K562 (cell line): ENCODE measurements around the gene CYB5R4. TPM values are rescaled to one million over a fixed set of nuclear protein-coding genes. Genes with fewer than 3 reads are reported as not detected.
"Not testable (repeated sequence)": the region's sequence is repeated elsewhere in the genome, so short reads cannot be mapped to it uniquely, and the experiment has no call there.

Experiments
- ATAC-seq: fragments of 200-7000 bp; cut with Tn5 transposase; 3 replicates; pipeline ENCODE4 v1.9.1; 2020; ENCODE audit warnings: moderate library complexity
- BruUV-seq: library from RNA; stranded (reverse); fragments of 400-500 nt; replicated peaks from 2 replicates; lab custom pipeline; 2021; lab: Mats Ljungman, UMichigan
- CTCF ChIA-PET: fragments of 300-600 bp; formaldehyde crosslinking; extraction: SDS; loops from one replicate; lab custom pipeline; 2021; ENCODE audit warnings: low intra/inter-chr PET ratio; lab: Yijun Ruan, JAX
- POLR2A ChIA-PET: fragments of 300-600, 350-650 bp; sonication (Branson Sonifier 250); formaldehyde crosslinking; extraction: SDS; loops from one replicate; lab custom pipeline; 2021; ENCODE audit warnings: antibody characterized with exemption, inconsistent platforms; lab: Yijun Ruan, JAX
- DNase-seq, 4 experiments: peaks; one replicate each; pipeline versions ENCODE4 v3.0.0 to v3.0.0-alpha.2; 2011 to 2018; ENCODE audit warnings: low spot score in 3 of 4, mixed read lengths in 3 of 4; ENCODE audit errors: extremely low read depth in 1 of 4
- FAIRE-seq: peaks from 2 replicates; lab custom pipeline; 2011; peaks lifted over from hg19 to GRCh38; lab: Jason Lieb, UNC
- H2AFZ ChIP-seq: 2 replicates; pipeline ENCODE4 v1.6.0; 2011; ENCODE audit warnings: low read depth, low read length, control low read depth, inconsistent platforms
- H3K27ac ChIP-seq: fragments of 200-600 bp; 3 replicates; pipeline ENCODE4 v1.8.0; 2011; ENCODE audit warnings: low read depth, mild to moderate bottlenecking, control low read depth, inconsistent platforms, low read length, moderate library complexity, mixed read lengths; ENCODE audit errors: extremely low read depth
- H3K27me3 ChIP-seq, 2 experiments: fragments of 300-600 bp in 1 of 2; 2 replicates in 1 of 2; 3 replicates in 1 of 2; pipeline versions ENCODE4 v1.6.0 to v1.8.0; 2011; ENCODE audit warnings: inconsistent platforms in 2 of 2, low read length in 2 of 2, mild to moderate bottlenecking in 1 of 2, mixed read lengths in 1 of 2, moderate library complexity in 1 of 2; ENCODE audit not compliant: control insufficient read depth in 2 of 2, insufficient read depth in 2 of 2
- H3K36me3 ChIP-seq: fragments of 300-600 bp; 3 replicates; pipeline ENCODE4 v1.8.0; 2011; ENCODE audit warnings: mild to moderate bottlenecking, low read length, inconsistent platforms; ENCODE audit not compliant: control insufficient read depth, insufficient read depth
- H3K4me1 ChIP-seq, 2 experiments: fragments of 200-600 bp in 1 of 2; replicated peaks in 1 of 2; 2 replicates in 1 of 2; 3 replicates in 1 of 2; pipeline versions ENCODE4 v1.5.1 to v1.8.0; 2011; ENCODE audit warnings: inconsistent platforms in 2 of 2, low read length in 2 of 2, mild to moderate bottlenecking in 1 of 2, mixed read lengths in 1 of 2, moderate library complexity in 1 of 2; ENCODE audit not compliant: control insufficient read depth in 2 of 2, insufficient read depth in 2 of 2
- H3K4me2 ChIP-seq: 2 replicates; pipeline ENCODE4 v1.6.1; 2011; ENCODE audit warnings: low read length, control low read depth, inconsistent platforms, mixed read lengths; ENCODE audit not compliant: insufficient read depth
- H3K4me3 ChIP-seq: fragments of 200-600 bp; sonication (generic), shearing (Covaris generic); 2 replicates; pipeline ENCODE4 v1.5.1; 2016; ENCODE audit warnings: control low read depth, inconsistent platforms
- H3K79me2 ChIP-seq: fragments of 200-600 bp; 3 replicates; pipeline ENCODE4 v1.8.0; 2011; ENCODE audit warnings: low read length, inconsistent platforms; ENCODE audit not compliant: control insufficient read depth, insufficient read depth
- H3K9ac ChIP-seq, 2 experiments: 2 replicates each; pipeline versions ENCODE4 v1.6.0 to v1.6.1; 2011; ENCODE audit warnings: low read depth in 2 of 2, low read length in 2 of 2, control low read depth in 1 of 2, inconsistent platforms in 1 of 2, mild to moderate bottlenecking in 1 of 2, mixed read lengths in 1 of 2; ENCODE audit not compliant: insufficient read depth in 1 of 2
- H3K9me1 ChIP-seq: one replicate; pipeline ENCODE4 v1.6.0; 2011; ENCODE audit warnings: inconsistent platforms, mild to moderate bottlenecking, low read length, moderate library complexity; ENCODE audit not compliant: control insufficient read depth, insufficient read depth
- H3K9me3 ChIP-seq: replicated peaks from 2 replicates; pipeline ENCODE4 v1.5.1; 2011; ENCODE audit warnings: low read depth, low read length, inconsistent platforms; ENCODE audit not compliant: control insufficient read depth, insufficient read depth
- H4K20me1 ChIP-seq: replicated peaks from 2 replicates; pipeline ENCODE4 v1.6.1; 2011; ENCODE audit warnings: low read length, inconsistent platforms, mixed read lengths; ENCODE audit not compliant: control insufficient read depth, insufficient read depth
- BCOR ChIP-seq: fragments of 450-650 bp; IDR thresholded peaks from 2 replicates; pipeline ENCODE4 v1.6.1; 2016
- EZH2 ChIP-seq: IDR thresholded peaks from 2 replicates; pipeline ENCODE4 v1.6.1; 2012; ENCODE audit warnings: low read depth, mild to moderate bottlenecking, inconsistent platforms, low read length, borderline replicate concordance
- HEY1 ChIP-seq: fragments of 250-450 bp; sonication (Bioruptor Pico); IDR thresholded peaks from 2 replicates; pipeline ENCODE4 v1.5.0; 2020; ENCODE audit warnings: mild to moderate bottlenecking, moderate library complexity, borderline replicate concordance
- PBX2 ChIP-seq, 2 experiments: IDR thresholded peaks in 1 of 2; conservative IDR thresholded peaks in 1 of 2; 2 replicates each; pipeline ENCODE4 v1.6.1; 2016; ENCODE audit warnings: low read depth in 2 of 2, mild to moderate bottlenecking in 1 of 2, missing compliant biosample characterization in 1 of 2, missing genetic modification characterization in 1 of 2, moderate library complexity in 1 of 2
- TRIM25 ChIP-seq: fragments of 450-650 bp; IDR thresholded peaks from 2 replicates; pipeline ENCODE4 v1.7.0; 2016; ENCODE audit warnings: borderline replicate concordance
- ZNF146 ChIP-seq: IDR thresholded peaks from one replicate; pipeline ENCODE4 v1.6.1; 2018; ENCODE audit warnings: missing compliant biosample characterization; ENCODE audit not compliant: unreplicated experiment
- whole genome bisulfite sequencing: fragments of 100-300 bp; shearing (Covaris generic); methylation state at CpG from one replicate; pipeline ENCODE4 v1.1.6; 2016; ENCODE audit warnings: low coverage, mixed read lengths; ENCODE audit not compliant: insufficient coverage; ENCODE audit errors: missing lambda C conversion rate; 5-methylcytosine and 5-hydroxymethylcytosine counted together
- in situ Hi-C: fragments of 300-500 bp; cut with MboI; formaldehyde crosslinking; loops from 4 replicates; pipeline ENCODE4 v1.15.0; 2018; ENCODE audit warnings: inconsistent platforms, mixed read lengths
- intact Hi-C: fragments of 100-400 bp; cut with micrococcal nuclease; formaldehyde crosslinking; loops from 2 replicates; pipeline ENCODE4 v1.14.2; 2022
- polyA plus RNA-seq, 8 experiments: library from polyadenylated mRNA; depleted of rRNA in 4 of 8; stranded (reverse) in 5 of 8; unstranded in 3 of 8; fragments of >200 nt; fragmentation: Nextera tagmentation in 2 of 8; fragmentation: Illumina TruSeq in 1 of 8; extraction: Ambion mirVana in 2 of 8; extraction: Trizol in 1 of 8; gene quantifications; 2 replicates each; pipeline versions ENCODE4 v1.2.1 to v1.2.3, GENCODE V29; 2011 to 2014; ENCODE audit warnings: inconsistent platforms in 1 of 8, missing spikeins in 1 of 8
- total RNA-seq, 7 experiments: library from RNA; depleted of rRNA in 6 of 7; stranded (reverse); fragments of >200 nt in 6 of 7; fragmentation: Illumina TruSeq in 2 of 7; extraction: Trizol in 2 of 7; gene quantifications; 2 replicates each; pipeline versions ENCODE4 v1.2.1 to v1.2.3, GENCODE V29; 2011 to 2021; ENCODE audit warnings: low replicate concordance in 1 of 7

Gene CYB5R4
- total and polyA plus RNA-seq, 9 of the 15 experiments (the other 6 are each of a cell fraction or from before 2014, with no cell fraction given): 5.9 to 23.1 (median 19.0) TPM

- TF ChIP-seq TRIM25 (no peak), PBX2 (CRISPR knock-in tag; IDR thresholded peaks at IDR 0.05; ENCODE audit: low read depth) (no peak), PBX2 (tag; conservative IDR thresholded peaks at IDR 0.05; ENCODE audit: low read depth) (0 out of 2 replicates have a peak, but pooled peaks have one; percentile 26), HEY1 (no peak), EZH2 (no peak)
These were observed 89.4 kb downstream of the CYB5R4 start (continued) for GRCh38 chr6:83948851-83949250.

GRCh38 chr6:83951423-83951822, 91.9 kb downstream of the CYB5R4 start:
- intact Hi-C loops, H2AFZ ChIP-seq, FAIRE-seq, BruUV-seq, H3K27me3 ChIP-seq, H3K36me3 ChIP-seq, H3K9me1 ChIP-seq, H3K79me2 ChIP-seq, ATAC-seq, H3K4me3 ChIP-seq, CTCF ChIA-PET, H3K9ac ChIP-seq, H3K9me3 ChIP-seq, H3K4me2 ChIP-seq, POLR2A ChIA-PET, H3K4me1 ChIP-seq, H3K27ac ChIP-seq, H4K20me1 ChIP-seq, in situ Hi-C loops, DNase-seq: not testable (repeated sequence)
- TF ChIP-seq BCOR: peak; percentile 51; the same call in 1 of the 2 replicates
- TF ChIP-seq ZNF146: peak; percentile 88
- WGBS: 92% methylated on average over 2 of the region's 2 CpGs
